Smooth muscle cell (in vitro differentiated cells): ENCODE data around the gene DPP7. TPM values are rescaled to one million over a fixed set of nuclear protein-coding genes. Genes with fewer than 3 reads are reported as not detected.
"Not testable (repeated sequence)": the region's sequence is repeated elsewhere in the genome, so short reads cannot be mapped to it uniquely, and the experiment has no call there.

ENCODE experiments used
- DNase-seq: peaks from one replicate; lab custom pipeline; 2025; ENCODE audit not compliant: unreplicated experiment; lab: John Stamatoyannopoulos, UW
- H2AFZ ChIP-seq: fragments of 200-600 bp; sonication (generic); 2 replicates; pipeline ENCODE4 v1.6.0; 2016; ENCODE audit warnings: antibody characterized with exemption, low read depth, mild to moderate bottlenecking
- H3F3A ChIP-seq: fragments of 200-600 bp; sonication (generic); 2 replicates; pipeline ENCODE4 v1.6.0; 2017; ENCODE audit warnings: antibody characterized with exemption, low read depth
- H3K27ac ChIP-seq: fragments of 200-600 bp; sonication (generic); 2 replicates; pipeline ENCODE4 v1.5.1; 2016; ENCODE audit warnings: low read depth, mild to moderate bottlenecking
- H3K27me3 ChIP-seq: fragments of 200-600 bp; sonication (generic); 2 replicates; pipeline ENCODE4 v1.6.1; 2016; ENCODE audit warnings: low read depth, mild to moderate bottlenecking
- H3K36me3 ChIP-seq: fragments of 200-600 bp; sonication (generic); 2 replicates; pipeline ENCODE4 v1.5.1; 2016; ENCODE audit warnings: low read depth
- H3K4me1 ChIP-seq: fragments of 200-600 bp; sonication (generic); 2 replicates; pipeline ENCODE4 v1.5.1; 2016; ENCODE audit warnings: low read depth
- H3K4me2 ChIP-seq: fragments of 200-600 bp; sonication (generic); 2 replicates; pipeline ENCODE4 v1.6.0; 2016; ENCODE audit warnings: mild to moderate bottlenecking
- H3K4me3 ChIP-seq: fragments of 200-600 bp; sonication (generic); 2 replicates; pipeline ENCODE4 v1.5.1; 2016; ENCODE audit warnings: mild to moderate bottlenecking
- H3K79me2 ChIP-seq: fragments of 200-600 bp; sonication (generic); 2 replicates; pipeline ENCODE4 v1.6.0; 2016; ENCODE audit warnings: low read depth, mild to moderate bottlenecking
- H3K9ac ChIP-seq: fragments of 200-600 bp; sonication (generic); 2 replicates; pipeline ENCODE4 v1.6.0; 2016; ENCODE audit warnings: low read depth
- H3K9me3 ChIP-seq: fragments of 200-600 bp; sonication (generic); replicated peaks from 2 replicates; pipeline ENCODE4 v1.5.1; 2016; ENCODE audit warnings: low read depth
- H4K20me1 ChIP-seq: fragments of 200-600 bp; sonication (generic); 2 replicates; pipeline ENCODE4 v1.6.0; 2016; ENCODE audit warnings: low read depth
- CTCF ChIP-seq: fragments of 200-600 bp; sonication (generic); IDR thresholded peaks from 2 replicates; pipeline ENCODE4 v1.5.1; 2017; ENCODE audit warnings: borderline replicate concordance, mild to moderate bottlenecking, antibody characterized with exemption; ENCODE audit not compliant: insufficient read depth, poor library complexity, severe bottlenecking
- WGBS: methylation state at CpG from one replicate; pipeline ENCODE4 v1.1.7; 2016; ENCODE audit warnings: low lambda C conversion rate; 5-methylcytosine and 5-hydroxymethylcytosine counted together
- polyA plus RNA-seq: library from polyadenylated mRNA; unstranded; fragments of >200 nt; fragmentation: Nextera tagmentation; extraction: Ambion mirVana; gene quantifications from 2 replicates; pipeline ENCODE4 v1.2.1, GENCODE V29; 2016
- total RNA-seq: library from RNA; depleted of rRNA; stranded (reverse); fragments of >200 nt; gene quantifications from 2 replicates; pipeline ENCODE4 v1.2.3, GENCODE V29; 2014

Gene DPP7
- total and polyA plus RNA-seq, 2 experiments from 2014 or later, result 51.4 to 170 TPM

- H3K9me3 ChIP-seq, H3K9ac ChIP-seq, H3F3A ChIP-seq, H3K79me2 ChIP-seq, H2AFZ ChIP-seq, H3K36me3 ChIP-seq, H3K27ac ChIP-seq, H3K27me3 ChIP-seq, H3K4me1 ChIP-seq, H3K4me2 ChIP-seq, H3K4me3 ChIP-seq, DNase-seq: not testable (repeated sequence)
- 81% methylated on average over 25 of the region's 25 CpGs for WGBS
- peaks cover 22% of the 10 kb centered on the region for H4K20me1 ChIP-seq
These were observed 7.6 kb upstream of the DPP7 start for GRCh38 chr9:137121927-137122795.

- H3K79me2 ChIP-seq, H3K9ac ChIP-seq, H3K36me3 ChIP-seq, H3K9me3 ChIP-seq, H3F3A ChIP-seq, H3K27me3 ChIP-seq, DNase-seq, H3K4me2 ChIP-seq, H3K4me1 ChIP-seq, H3K4me3 ChIP-seq, H2AFZ ChIP-seq, H4K20me1 ChIP-seq, H3K27ac ChIP-seq: not testable (repeated sequence)
- 87% methylated on average over 12 of the region's 12 CpGs for WGBS
These were observed 3.6 kb upstream of the DPP7 start for GRCh38 chr9:137118092-137118603.

- no peak overlapping the region for H3K4me2 ChIP-seq
- H3K4me3 ChIP-seq, result no peak overlapping the region
- no peak overlapping the region for H3K27ac ChIP-seq
- no peak overlapping the region for H3K9ac ChIP-seq
- H4K20me1 ChIP-seq, result no peaks in the 10 kb centered on the region
- H3K9me3 ChIP-seq, result no peaks in the 10 kb centered on the region
- no peak overlapping the region for H2AFZ ChIP-seq
- no peak for DNase-seq
- H3K36me3 ChIP-seq, result no peaks in the 10 kb centered on the region
- H3K79me2 ChIP-seq, result no peaks in the 10 kb centered on the region
- WGBS, result 90% methylated on average over 15 of the region's 15 CpGs
- peaks cover 3% of the 10 kb centered on the region for H3K4me1 ChIP-seq
- H3K27me3 ChIP-seq, result no peaks in the 10 kb centered on the region
- H3F3A ChIP-seq, result no peaks in the 10 kb centered on the region
- TF ChIP-seq CTCF, result no peak
These were observed 2.8 kb upstream of the DPP7 start for GRCh38 chr9:137117269-137117731.

- Histone ChIP-seq H3K9me3 (no peaks in the 10 kb centered on the region), H3K4me2 (peak overlapping the region; percentile 51), H3K79me2 (no peaks in the 10 kb centered on the region), H3K27me3 (no peaks in the 10 kb centered on the region), H2AFZ (no peak overlapping the region), H3K4me3 (no peak overlapping the region), H4K20me1 (no peaks in the 10 kb centered on the region), H3K27ac (no peak overlapping the region), H3K4me1 (peaks cover 3% of the 10 kb centered on the region), H3K9ac (no peak overlapping the region), H3K36me3 (no peaks in the 10 kb centered on the region), H3F3A (no peaks in the 10 kb centered on the region)
- DNase-seq, result no peak
- TF ChIP-seq CTCF, result no peak
- 53% methylated on average over 17 of the region's 17 CpGs for WGBS
These were observed 2.2 kb upstream of the DPP7 start for GRCh38 chr9:137116728-137117127.
